Aorta (tissue), 5 donors: ENCODE data around the gene NOD2. TPM values are rescaled to one million over a fixed set of nuclear protein-coding genes. Genes with fewer than 3 reads are reported as not detected.

Experiments used
- ATAC-seq: fragments of 200-7000 bp; cut with Tn5 transposase; one replicate; pipeline ENCODE4 v1.9.1; 2022; ENCODE audit warnings: moderate library complexity; ENCODE audit not compliant: low FRiP score
- DNase-seq, 2 donors: peaks; one replicate each; pipeline ENCODE4 v3.0.0-alpha.2; 2020
- H3K27ac ChIP-seq, 2 donors: one replicate each; pipeline ENCODE4 v1.5.1; 2013; ENCODE audit warnings: low read length in 2 of 2, mild to moderate bottlenecking in 2 of 2, moderate library complexity in 2 of 2, control low read depth in 1 of 2, inconsistent platforms in 1 of 2, low read depth in 1 of 2
- H3K27me3 ChIP-seq, 2 donors: one replicate each; pipeline ENCODE4 v1.6.1; 2013; ENCODE audit warnings: control low read depth in 1 of 2, low read length in 1 of 2, mild to moderate bottlenecking in 1 of 2, moderate library complexity in 1 of 2; ENCODE audit not compliant: insufficient read depth in 2 of 2, control insufficient read depth in 1 of 2
- H3K36me3 ChIP-seq, 2 donors: one replicate each; pipeline ENCODE4 v1.6.1; 2013; ENCODE audit warnings: control low read depth in 1 of 2, low read length in 1 of 2, mild to moderate bottlenecking in 1 of 2; ENCODE audit not compliant: insufficient read depth in 2 of 2, control insufficient read depth in 1 of 2
- H3K4me1 ChIP-seq, 2 donors: one replicate each; pipeline ENCODE4 v1.6.1; 2013; ENCODE audit warnings: low read length in 2 of 2, control low read depth in 1 of 2, mild to moderate bottlenecking in 1 of 2, moderate library complexity in 1 of 2; ENCODE audit not compliant: insufficient read depth in 2 of 2, control insufficient read depth in 1 of 2
- H3K4me3 ChIP-seq, 2 donors: one replicate each; pipeline ENCODE4 v1.5.1; 2013; ENCODE audit warnings: low read length in 2 of 2, control low read depth in 1 of 2, mild to moderate bottlenecking in 1 of 2
- H3K9me3 ChIP-seq: one replicate; pipeline ENCODE4 v1.6.1; 2013; ENCODE audit warnings: mild to moderate bottlenecking, low read length; ENCODE audit not compliant: control insufficient read depth
- WGBS, 2 donors: extraction: QIAGEN DNeasy Blood & Tissue Kit; methylation state at CpG; one replicate each; pipeline ENCODE4 v1.1.7; 2013; 5-methylcytosine and 5-hydroxymethylcytosine counted together
- intact Hi-C, 2 donors: fragments of 100-400 bp; cut with DNase I; formaldehyde crosslinking; loops; one replicate each; pipeline versions ENCODE4 v1.14.2 to v1.15.0; 2022
- polyA plus RNA-seq, 2 donors: library from polyadenylated mRNA; stranded (reverse); fragments of 200-250 nt; gene quantifications; one replicate each; pipeline ENCODE4 v1.2.3, GENCODE V29; 2013
- total RNA-seq, 2 donors: library from RNA; stranded (reverse); fragmentation: NEBNext Ultra II Directional; extraction: Animal tissue kit (Norgen Biotek cat#: 25700); gene quantifications; one replicate each; pipeline ENCODE4 v1.2.1, GENCODE V29; 2021
- donor health status: healthy with polysubstance abuse.
- donor health status: Bipolar disorder and iron deficiency.
- donor health status: DM: no; HTN: no; CAD: no.
- donor health status: DM: no; HTN: no; CAD: no.
- donor health status: DM: yes; HTN: yes; CAD: no.

The NOD2 gene
- total and polyA plus RNA-seq, 4 donors, result 0.31 to 9.3 (median 2.0) TPM

DNA sequence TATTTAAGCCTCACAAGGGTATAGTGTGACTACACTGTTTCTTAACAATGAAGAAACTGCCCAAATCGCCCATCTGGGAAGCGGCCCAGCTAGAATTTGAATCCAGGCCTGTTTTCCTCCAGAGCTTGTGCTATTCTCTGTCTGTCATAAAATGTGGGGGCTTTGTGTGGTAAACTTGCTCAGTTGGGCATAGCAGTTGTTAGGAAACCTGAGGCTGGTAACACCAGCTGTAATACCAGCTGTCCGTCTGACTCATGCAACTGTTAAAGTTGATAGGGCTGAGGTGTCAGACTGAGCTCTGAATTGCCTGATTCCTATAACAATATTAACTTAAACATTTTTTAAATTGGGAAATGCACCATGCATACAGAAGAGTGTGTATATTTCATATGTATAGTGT lies 9.3 kb downstream of the NOD2 start:
- Histone ChIP-seq H3K27me3 (no peaks in the 10 kb centered on the region), H3K27ac (no peak overlapping the region), H3K4me1 (no peaks in the 10 kb centered on the region), H3K36me3 (no peaks in the 10 kb centered on the region), H3K4me3 (no peak overlapping the region), H3K9me3 (peaks cover 5% of the 10 kb centered on the region)
- intact Hi-C loops, result no loop called here
- ATAC-seq (no peak), DNase-seq (no peak)
- WGBS, 2 donors, result 90 to 91% methylated on average over 3 of the region's 3 CpGs

DNA sequence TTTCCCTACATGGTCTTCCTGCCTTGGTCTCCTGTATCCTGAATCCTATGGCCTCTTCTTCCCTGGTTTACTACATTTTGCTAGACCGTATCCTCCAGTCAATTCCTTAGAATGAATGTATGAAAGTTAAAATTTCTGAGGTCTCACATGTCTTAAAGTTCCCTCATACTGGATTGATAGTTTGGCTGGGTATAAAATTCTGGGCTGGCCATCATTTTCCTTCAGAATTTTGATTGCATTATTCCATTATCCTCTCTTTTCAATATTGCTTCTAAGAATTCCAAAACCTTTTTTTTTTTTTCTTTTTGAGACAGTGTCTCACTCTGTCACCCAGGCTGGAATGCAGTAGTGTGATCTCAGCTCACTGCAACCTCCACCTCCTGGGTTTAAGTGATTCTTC lies 10.8 kb downstream of the NOD2 start:
- DNase-seq, result no peak
- Histone ChIP-seq H3K36me3 (no peaks in the 10 kb centered on the region), H3K9me3 (peaks cover 5% of the 10 kb centered on the region), H3K27ac (no peak overlapping the region), H3K4me1 (no peaks in the 10 kb centered on the region), H3K4me3 (no peak overlapping the region), H3K27me3 (no peaks in the 10 kb centered on the region)
- intact Hi-C loops, result no loop called here
- WGBS, 2 donors, result 88 to 94% methylated on average over 1 of the region's 1 CpG
- no peak for ATAC-seq

DNA sequence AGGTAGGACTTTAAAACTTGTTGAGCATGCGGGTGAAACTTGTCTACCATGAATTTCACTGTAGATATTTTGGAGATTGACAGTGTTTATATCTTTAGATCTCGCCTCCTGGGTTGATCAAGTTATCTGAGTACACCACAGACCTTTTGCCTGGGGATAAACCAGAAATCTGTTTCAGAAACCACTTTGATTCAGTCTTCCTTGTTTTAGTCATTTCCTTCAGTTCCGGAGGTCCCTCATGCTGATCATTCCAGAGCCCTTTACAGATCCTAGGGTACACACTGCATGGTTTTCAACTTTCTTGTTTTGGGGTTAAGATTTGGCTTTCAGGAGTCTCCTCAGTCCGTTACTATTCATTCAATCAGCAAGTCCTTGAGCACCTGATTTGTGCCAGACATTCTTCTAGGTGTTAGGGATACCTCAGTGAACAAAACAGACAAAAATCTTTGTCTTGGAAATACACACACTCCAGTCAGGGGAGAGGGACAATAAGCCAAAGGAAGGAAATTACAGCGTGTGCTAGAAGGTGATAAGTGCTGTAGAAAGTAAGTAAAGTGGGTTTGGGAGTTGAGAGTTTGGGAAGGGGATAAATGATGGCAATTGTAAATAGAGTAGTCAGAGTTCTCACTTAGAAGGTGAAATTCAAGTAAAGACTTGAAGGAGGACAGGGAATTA lies 12.2 kb downstream of the NOD2 start:
- Histone ChIP-seq H3K4me3 (no peak overlapping the region), H3K27me3 (no peaks in the 10 kb centered on the region), H3K4me1 (no peaks in the 10 kb centered on the region), H3K27ac (no peak overlapping the region), H3K9me3 (peaks cover 5% of the 10 kb centered on the region), H3K36me3 (no peaks in the 10 kb centered on the region)
- intact Hi-C loops, result no loop called here
- DNase-seq (no peak), ATAC-seq (no peak)
- WGBS, 2 donors, result 92 to 98% methylated on average over 5 of the region's 5 CpGs

DNA sequence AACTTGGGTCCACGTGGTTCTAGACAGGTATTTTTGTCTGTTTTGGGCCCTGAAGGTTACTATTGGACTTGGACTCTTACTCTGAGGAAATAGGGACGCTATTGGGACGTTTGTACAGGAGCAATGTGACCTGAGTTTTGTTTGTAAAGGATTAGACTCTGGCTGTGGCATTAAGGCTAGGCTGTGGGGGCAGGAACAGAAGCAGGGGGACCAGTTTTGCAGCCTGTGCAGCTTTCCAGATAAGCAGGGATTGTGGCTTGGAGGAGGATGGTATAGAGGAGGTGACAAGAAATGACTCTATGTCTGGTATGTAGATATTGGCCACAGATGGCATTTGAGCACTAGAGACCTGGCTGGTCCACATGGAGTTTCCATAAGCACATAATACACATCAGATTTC lies 12.8 kb downstream of the NOD2 start:
- Histone ChIP-seq H3K4me3 (no peak overlapping the region), H3K27ac (no peak overlapping the region), H3K4me1 (no peaks in the 10 kb centered on the region), H3K27me3 (no peaks in the 10 kb centered on the region), H3K36me3 (no peaks in the 10 kb centered on the region), H3K9me3 (peaks cover 5% of the 10 kb centered on the region)
- whole genome bisulfite sequencing, 2 donors, result 85% methylated on average over 3 of the region's 3 CpGs
- DNase-seq (no peak), ATAC-seq (no peak)
- intact Hi-C loops, result no loop called here

DNA sequence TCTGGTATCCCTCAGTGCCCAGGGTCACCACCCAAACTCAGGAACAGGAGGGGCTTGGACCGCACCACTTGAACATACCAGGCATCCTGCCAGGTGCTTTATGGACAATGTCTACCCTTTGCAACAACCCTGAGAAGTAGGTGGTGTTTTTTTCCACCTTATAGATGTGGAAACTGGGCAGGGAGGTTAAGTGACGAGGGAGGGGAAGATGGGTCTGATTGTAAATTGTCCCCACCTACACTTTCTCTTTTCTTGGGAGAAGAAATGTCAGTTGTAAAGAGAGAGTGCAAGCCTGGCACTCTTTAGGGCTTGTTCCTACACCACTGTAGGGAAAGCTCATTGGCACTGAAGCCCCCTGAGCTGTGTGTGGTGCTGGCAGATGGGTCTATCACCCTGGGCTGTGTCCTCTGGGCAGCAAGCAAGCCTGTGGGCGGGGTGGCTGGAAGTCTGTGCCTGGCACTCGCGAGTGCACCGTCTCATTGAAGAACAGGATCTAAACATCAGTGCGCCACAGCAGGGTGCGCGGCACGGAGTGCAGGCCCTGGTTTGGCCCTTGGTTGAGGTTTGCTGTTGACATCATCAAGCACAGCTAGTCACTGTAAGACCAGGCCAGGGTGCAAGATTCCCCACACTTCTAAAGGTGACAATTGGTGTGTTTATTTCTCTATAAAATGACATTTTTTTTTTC lies 15.1 kb downstream of the NOD2 start:
- ATAC-seq (no peak), DNase-seq (no peak)
- 87 to 88% methylated on average over 10 of the region's 10 CpGs for WGBS, 2 donors
- no peak overlapping the region for H3K4me3 ChIP-seq
- no peaks in the 10 kb centered on the region for H3K4me1 ChIP-seq
- intact Hi-C loops, result no loop called here
- H3K9me3 ChIP-seq, result peaks cover 5% of the 10 kb centered on the region
- H3K27me3 ChIP-seq, result no peaks in the 10 kb centered on the region
- H3K27ac ChIP-seq, result no peak overlapping the region
- no peaks in the 10 kb centered on the region for H3K36me3 ChIP-seq

DNA sequence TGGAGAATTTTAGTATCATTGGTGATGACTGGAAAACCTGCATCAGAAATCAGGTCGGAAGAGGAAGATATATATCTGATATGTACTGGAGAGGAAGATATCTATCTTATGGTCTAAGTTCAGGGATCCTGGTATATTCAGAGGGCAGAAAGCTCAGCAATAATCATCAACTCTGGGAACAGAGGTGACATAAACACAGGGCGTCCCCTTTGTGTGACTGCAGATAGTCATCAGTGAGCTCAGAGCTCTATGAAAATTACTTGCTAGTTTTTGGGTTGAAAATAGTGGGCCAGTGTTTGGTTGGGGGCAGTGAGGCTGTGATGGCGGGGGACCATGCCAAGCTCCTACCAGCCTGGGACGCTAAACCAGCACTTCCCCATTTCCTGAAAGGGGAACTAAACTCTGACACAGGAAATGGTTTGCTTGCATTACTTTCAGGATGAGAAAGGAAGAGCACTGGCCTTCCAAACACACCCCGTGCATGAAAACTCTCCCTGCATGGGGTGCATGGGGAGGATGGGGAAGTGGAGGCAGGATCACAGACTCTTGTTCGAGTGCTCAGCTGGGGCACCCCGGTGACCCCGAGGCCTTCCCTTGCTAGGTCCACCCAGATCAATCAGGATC lies 15.8 kb downstream of the NOD2 start:
- H3K4me3 ChIP-seq, result no peak overlapping the region
- peak; percentile 25 for ATAC-seq
- peak in 1 of 2 donors; percentile 58 for DNase-seq
- intact Hi-C loops, result no loop called here
- no peaks in the 10 kb centered on the region for H3K27me3 ChIP-seq
- H3K36me3 ChIP-seq, result no peaks in the 10 kb centered on the region
- H3K9me3 ChIP-seq, result no peaks in the 10 kb centered on the region
- no peak overlapping the region for H3K27ac ChIP-seq
- H3K4me1 ChIP-seq, result no peaks in the 10 kb centered on the region
- 80 to 85% methylated on average over 8 of the region's 8 CpGs for WGBS, 2 donors

DNA sequence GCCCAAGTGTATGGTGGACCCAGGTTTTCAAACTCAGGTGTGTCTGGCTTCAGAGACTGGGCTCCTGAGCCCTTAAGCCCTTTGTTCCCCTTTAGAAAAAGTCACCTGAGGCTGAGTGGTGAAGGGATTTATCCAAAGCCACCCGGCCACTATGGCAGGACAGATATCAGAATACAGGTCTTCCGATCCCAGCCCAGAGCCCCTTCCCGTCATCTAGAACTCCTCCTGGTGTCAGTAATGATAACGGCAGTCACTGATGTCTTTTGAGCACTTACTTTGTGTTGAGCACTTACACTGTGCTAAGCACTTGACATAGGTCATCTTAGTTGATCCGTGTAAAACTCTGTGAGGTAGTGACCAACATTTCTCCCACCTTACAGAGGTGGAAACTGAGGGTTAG lies 16.6 kb downstream of the NOD2 start:
- no peaks in the 10 kb centered on the region for H3K9me3 ChIP-seq
- no peaks in the 10 kb centered on the region for H3K27me3 ChIP-seq
- no peaks in the 10 kb centered on the region for H3K36me3 ChIP-seq
- intact Hi-C loops, result no loop called here
- no peak for ATAC-seq
- H3K27ac ChIP-seq, result no peak overlapping the region
- no peak overlapping the region for H3K4me3 ChIP-seq
- 94 to 95% methylated on average over 5 of the region's 5 CpGs for WGBS, 2 donors
- H3K4me1 ChIP-seq, result no peaks in the 10 kb centered on the region
- DNase-seq, result no peak

DNA sequence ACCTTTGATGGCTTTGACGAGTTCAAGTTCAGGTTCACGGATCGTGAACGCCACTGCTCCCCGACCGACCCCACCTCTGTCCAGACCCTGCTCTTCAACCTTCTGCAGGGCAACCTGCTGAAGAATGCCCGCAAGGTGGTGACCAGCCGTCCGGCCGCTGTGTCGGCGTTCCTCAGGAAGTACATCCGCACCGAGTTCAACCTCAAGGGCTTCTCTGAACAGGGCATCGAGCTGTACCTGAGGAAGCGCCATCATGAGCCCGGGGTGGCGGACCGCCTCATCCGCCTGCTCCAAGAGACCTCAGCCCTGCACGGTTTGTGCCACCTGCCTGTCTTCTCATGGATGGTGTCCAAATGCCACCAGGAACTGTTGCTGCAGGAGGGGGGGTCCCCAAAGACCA lies 17.6 kb downstream of the NOD2 start:
- 96 to 97% methylated on average over 21 of the region's 21 CpGs for WGBS, 2 donors
- H3K9me3 ChIP-seq, result no peaks in the 10 kb centered on the region
- H3K4me1 ChIP-seq, result no peaks in the 10 kb centered on the region
- no peaks in the 10 kb centered on the region for H3K36me3 ChIP-seq
- H3K4me3 ChIP-seq, result no peak overlapping the region
- intact Hi-C loops, result no loop called here
- ATAC-seq (no peak), DNase-seq (no peak)
- no peak overlapping the region for H3K27ac ChIP-seq
- no peaks in the 10 kb centered on the region for H3K27me3 ChIP-seq
